GM12872 (cell line): ENCODE measurements around the gene LCOR.
A peak's percentile ranks its signal among the peaks of the same experiment; 100 is the strongest.

ENCODE experiments used
- CTCF ChIP-seq: IDR thresholded peaks from 3 replicates; pipeline ENCODE4 v1.5.1; 2011; ENCODE audit warnings: low read depth, mild to moderate bottlenecking, low read length, moderate library complexity; ENCODE audit not compliant: insufficient read depth

The LCOR gene

GRCh38 chr10:96831867-96832720, at the start of gene LCOR:
LCOR (plus strand) TSS chr10:96832298; CDS start chr10:96949058, 116,760 bp downstream.
- TF ChIP-seq CTCF, result no peak

GRCh38 chr10:96784253-96784652, 47.8 kb upstream of the LCOR start:
- no peak for TF ChIP-seq CTCF

GRCh38 chr10:96789571-96790108, 42.5 kb upstream of the LCOR start:
- peak; percentile 22; the same call in 1 of the 3 replicates for TF ChIP-seq CTCF

- TF ChIP-seq CTCF, result no peak
Measured at GRCh38 chr10:96791902-96792301, 40.2 kb upstream of the LCOR start.

DNA sequence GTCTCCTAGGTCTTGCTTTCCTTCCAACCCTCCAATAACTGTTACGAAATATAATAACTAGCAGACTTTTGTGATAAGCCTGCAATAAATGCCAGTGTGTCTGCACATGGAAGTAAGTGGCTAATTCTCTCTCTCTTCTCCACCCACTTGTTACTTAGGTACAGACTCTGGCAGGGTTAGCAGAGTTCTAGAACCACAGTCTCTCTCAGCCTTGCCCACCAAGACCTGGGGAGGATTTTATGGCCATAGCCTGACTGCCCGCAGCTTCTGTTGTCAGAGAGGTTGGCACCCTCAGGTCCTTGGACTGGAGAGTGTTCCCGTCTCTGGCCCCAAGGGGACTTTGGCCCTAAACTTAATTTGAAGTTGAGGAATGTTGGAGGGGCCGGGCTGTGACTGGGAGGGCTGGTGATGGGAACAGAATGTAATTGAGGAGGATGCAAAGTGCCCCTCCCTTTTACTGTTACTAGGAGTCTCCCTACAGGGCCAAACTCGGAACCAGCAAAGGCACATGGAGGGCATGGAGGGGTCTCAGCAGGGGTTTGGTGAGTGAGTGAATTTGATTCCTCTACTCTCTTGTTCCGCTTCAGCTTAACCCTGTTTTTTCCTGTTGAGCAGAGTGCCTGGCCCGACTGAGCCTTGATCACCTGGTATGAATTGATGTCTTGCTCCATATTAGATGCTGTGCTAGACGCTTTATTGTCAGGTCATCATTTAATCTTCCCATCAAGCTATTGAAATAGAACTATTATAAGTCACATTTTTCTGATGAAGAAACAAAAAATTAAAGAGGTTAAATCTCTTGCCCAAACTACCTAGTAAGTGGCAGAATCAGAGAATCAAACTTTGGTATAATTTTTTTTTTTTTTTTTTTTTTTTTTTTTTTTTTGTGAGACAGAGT, 37.0 kb upstream of the LCOR start:
- TF ChIP-seq CTCF, result no peak

GRCh38 chr10:96797485-96797884, 34.6 kb upstream of the LCOR start:
- TF ChIP-seq CTCF, result no peak

GRCh38 chr10:96803288-96803664, 28.8 kb upstream of the LCOR start:
- no peak for TF ChIP-seq CTCF
